Progenitor cell of endocrine pancreas (in vitro differentiated cells): ENCODE measurements around the gene PLCB4. TPM values are rescaled to one million over a fixed set of nuclear protein-coding genes. Genes with fewer than 3 reads are reported as not detected.

Experiments
- DNase-seq: peaks from one replicate; pipeline ENCODE4 v3.0.0; 2021; ENCODE audit warnings: low spot score; ENCODE audit not compliant: unreplicated experiment
- H3K27ac Mint-ChIP-seq: 2 replicates; pipeline ENCODE4 v1.8.0; 2021; ENCODE audit warnings: mild to moderate bottlenecking, moderate library complexity, mixed read lengths
- H3K27me3 Mint-ChIP-seq: 2 replicates; pipeline ENCODE4 v1.8.0; 2021; ENCODE audit warnings: mixed read lengths
- H3K36me3 Mint-ChIP-seq: 2 replicates; pipeline ENCODE4 v1.8.0; 2022; ENCODE audit warnings: mixed read lengths; ENCODE audit not compliant: insufficient read depth
- H3K4me1 Mint-ChIP-seq: 2 replicates; pipeline ENCODE4 v1.8.0; 2021; ENCODE audit warnings: low read depth, mixed read lengths
- H3K4me3 Mint-ChIP-seq: 2 replicates; pipeline ENCODE4 v1.8.0; 2021; ENCODE audit warnings: low read depth, mild to moderate bottlenecking, moderate library complexity, mixed read lengths
- H3K9me3 Mint-ChIP-seq: 2 replicates; pipeline ENCODE4 v1.8.0; 2021; ENCODE audit warnings: low read depth, mixed read lengths
- total RNA-seq: library from RNA; stranded (reverse); gene quantifications from 2 replicates; pipeline ENCODE4 v1.2.1, GENCODE V29; 2021
- TF ChIP-seq, protein P1 (sequence below): fragments of 200-600 bp; sonication (generic); IDR thresholded peaks from one replicate; pipeline ENCODE4 v1.5.0; 2021; ENCODE audit warnings: antibody characterized with exemption, mild to moderate bottlenecking; ENCODE audit not compliant: unreplicated experiment

PLCB4 gene
- total RNA-seq, 1 donor from 2014 or later: 17.2 TPM

DNA sequence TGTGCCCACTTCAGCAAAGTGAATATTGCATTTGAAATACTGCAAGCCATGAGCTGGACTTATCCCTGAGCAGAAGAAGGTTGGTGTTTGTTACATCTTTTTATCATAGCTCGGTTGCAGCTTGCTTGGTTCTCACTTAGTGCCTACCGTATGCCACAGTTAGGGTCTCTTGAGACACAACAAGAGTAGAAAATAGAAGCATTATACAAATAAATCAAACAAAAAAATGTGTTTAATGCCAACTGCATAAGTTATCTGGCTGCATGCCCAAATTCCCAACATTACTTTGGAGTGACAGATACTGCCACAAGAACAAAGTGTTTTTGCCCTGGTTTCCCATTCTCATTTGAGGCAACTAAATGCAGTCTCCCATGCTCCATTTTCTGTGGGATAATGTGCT is 391.6 kb downstream of the PLCB4 start:
- no peaks in the 10 kb centered on the region for H3K27me3 Mint-ChIP-seq
- no peak for DNase-seq

DNA sequence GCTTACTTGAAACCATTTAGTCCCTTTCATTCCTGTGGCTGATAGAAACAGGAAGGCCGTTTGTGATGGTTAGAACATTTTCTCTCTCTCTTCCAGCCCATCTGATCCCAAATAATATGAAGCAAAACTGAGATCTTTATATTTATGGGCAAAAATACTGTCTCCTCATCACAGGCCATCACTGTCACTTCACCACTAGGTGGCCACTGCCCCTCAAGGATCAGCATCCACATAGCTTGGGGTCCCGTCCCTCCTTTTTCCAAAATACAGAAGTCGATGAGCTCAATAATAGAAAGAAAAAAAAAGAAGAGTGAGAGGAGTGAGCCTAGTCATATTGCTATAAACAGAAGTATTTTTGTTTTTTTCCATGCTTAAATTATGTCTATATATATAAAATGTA is 399.1 kb downstream of the PLCB4 start:
- TF ChIP-seq, protein P1, sequence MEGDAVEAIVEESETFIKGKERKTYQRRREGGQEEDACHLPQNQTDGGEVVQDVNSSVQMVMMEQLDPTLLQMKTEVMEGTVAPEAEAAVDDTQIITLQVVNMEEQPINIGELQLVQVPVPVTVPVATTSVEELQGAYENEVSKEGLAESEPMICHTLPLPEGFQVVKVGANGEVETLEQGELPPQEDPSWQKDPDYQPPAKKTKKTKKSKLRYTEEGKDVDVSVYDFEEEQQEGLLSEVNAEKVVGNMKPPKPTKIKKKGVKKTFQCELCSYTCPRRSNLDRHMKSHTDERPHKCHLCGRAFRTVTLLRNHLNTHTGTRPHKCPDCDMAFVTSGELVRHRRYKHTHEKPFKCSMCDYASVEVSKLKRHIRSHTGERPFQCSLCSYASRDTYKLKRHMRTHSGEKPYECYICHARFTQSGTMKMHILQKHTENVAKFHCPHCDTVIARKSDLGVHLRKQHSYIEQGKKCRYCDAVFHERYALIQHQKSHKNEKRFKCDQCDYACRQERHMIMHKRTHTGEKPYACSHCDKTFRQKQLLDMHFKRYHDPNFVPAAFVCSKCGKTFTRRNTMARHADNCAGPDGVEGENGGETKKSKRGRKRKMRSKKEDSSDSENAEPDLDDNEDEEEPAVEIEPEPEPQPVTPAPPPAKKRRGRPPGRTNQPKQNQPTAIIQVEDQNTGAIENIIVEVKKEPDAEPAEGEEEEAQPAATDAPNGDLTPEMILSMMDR: peak; percentile 62
- Mint-ChIP-seq H3K4me1 (peaks cover 6% of the 10 kb centered on the region), H3K4me3 (no peak overlapping the region), H3K9me3 (peaks cover 14% of the 10 kb centered on the region), H3K27me3 (no peaks in the 10 kb centered on the region), H3K27ac (no peak overlapping the region), H3K36me3 (peaks cover 6% of the 10 kb centered on the region)
- no peak for DNase-seq

More for the DNA sequence above, 391.6 kb downstream of the PLCB4 start:
- Mint-ChIP-seq H3K36me3 (peaks cover 12% of the 10 kb centered on the region), H3K27ac (no peak overlapping the region), H3K4me1 (peaks cover 13% of the 10 kb centered on the region), H3K4me3 (no peak overlapping the region), H3K9me3 (peaks cover 15% of the 10 kb centered on the region)
- TF ChIP-seq, protein P1: no peak

DNA sequence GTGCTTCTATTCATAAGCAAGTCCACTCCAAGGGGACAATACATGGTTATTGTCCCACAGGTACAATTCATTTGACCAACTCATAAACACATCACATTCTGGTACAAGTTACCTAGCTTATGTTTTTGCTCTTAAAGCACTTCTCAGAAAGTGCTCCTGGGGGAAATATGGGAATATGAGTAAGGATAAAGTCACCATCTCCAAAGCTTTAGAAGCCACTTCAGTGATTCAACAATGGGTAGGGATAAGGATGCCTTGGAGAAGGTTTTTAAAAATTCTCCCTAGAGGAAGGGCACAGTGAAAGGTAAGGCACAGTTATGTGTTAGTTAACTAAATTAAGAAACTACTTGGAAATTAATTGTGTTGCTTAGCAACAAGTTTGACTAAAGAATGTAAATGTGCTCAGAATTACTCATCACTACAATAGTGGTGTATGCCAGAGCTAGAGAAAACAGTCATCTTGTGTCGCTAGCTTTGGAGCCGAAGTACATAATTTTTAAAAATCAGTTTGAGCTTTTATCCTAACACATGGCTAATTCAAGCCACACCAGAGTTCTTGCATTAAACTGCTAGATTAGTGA is 406.0 kb downstream of the PLCB4 start:
- Mint-ChIP-seq H3K4me1 (no peaks in the 10 kb centered on the region), H3K4me3 (no peak overlapping the region), H3K36me3 (no peaks in the 10 kb centered on the region), H3K27ac (no peak overlapping the region), H3K27me3 (no peaks in the 10 kb centered on the region), H3K9me3 (no peaks in the 10 kb centered on the region)
- TF ChIP-seq, protein P1: no peak
- no peak for DNase-seq

DNA sequence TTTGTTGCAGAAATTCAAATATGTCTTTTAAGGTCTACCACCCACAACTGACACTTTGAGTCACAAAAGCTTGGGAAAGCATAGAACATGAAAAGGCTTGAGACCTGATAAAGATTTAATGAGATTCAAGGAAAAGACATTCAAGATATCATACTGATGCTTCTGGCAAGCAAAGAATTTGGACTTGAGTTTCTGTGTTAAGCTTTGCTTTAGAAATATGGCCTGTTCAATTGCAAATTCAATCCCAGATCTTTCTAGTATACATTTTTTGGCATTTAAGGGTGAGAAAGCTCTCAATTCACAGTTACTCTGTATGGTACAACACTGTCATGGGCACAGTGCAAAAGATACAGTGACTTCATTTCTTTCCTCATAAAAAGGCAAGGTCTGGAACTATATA is 406.6 kb downstream of the PLCB4 start:
- no peak for DNase-seq
- TF ChIP-seq, protein P1: no peak
- no peaks in the 10 kb centered on the region for H3K27me3 Mint-ChIP-seq
- no peak overlapping the region for H3K27ac Mint-ChIP-seq
- H3K36me3 Mint-ChIP-seq: no peaks in the 10 kb centered on the region
- no peak overlapping the region for H3K4me3 Mint-ChIP-seq
- no peaks in the 10 kb centered on the region for H3K4me1 Mint-ChIP-seq
- no peaks in the 10 kb centered on the region for H3K9me3 Mint-ChIP-seq

DNA sequence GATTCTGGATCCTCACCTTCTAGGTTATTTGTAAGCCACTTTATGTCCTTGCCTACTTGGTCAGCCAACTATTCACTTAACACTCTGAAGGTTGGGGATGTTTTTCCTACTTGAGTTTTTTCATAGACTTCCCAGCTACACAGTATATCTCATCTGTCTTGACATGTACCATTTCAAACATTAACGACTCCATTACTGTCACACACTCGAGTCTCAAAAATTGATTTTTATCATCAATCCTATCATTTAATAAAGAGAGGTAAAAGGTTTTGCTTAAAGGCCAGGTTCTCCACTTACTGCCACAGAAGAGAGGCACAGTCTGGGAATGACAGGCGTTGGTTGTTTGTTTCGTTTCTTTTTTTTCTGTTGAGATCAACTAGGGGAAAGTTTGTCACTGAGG is 407.3 kb downstream of the PLCB4 start:
- Mint-ChIP-seq H3K4me1 (no peaks in the 10 kb centered on the region), H3K36me3 (no peaks in the 10 kb centered on the region)

More for the DNA sequence above, 407.3 kb downstream of the PLCB4 start:
- TF ChIP-seq, protein P1: no peak
- no peaks in the 10 kb centered on the region for H3K27me3 Mint-ChIP-seq
- no peak for DNase-seq
- H3K4me3 Mint-ChIP-seq: no peak overlapping the region
- no peak overlapping the region for H3K27ac Mint-ChIP-seq
- H3K9me3 Mint-ChIP-seq: no peaks in the 10 kb centered on the region
